COR-L47 (cell line): ENCODE data around the gene PTPRE.

ENCODE experiments used
- DNase-seq: peaks from one replicate; lab custom pipeline; 2025; lab: John Stamatoyannopoulos, UW

PTPRE gene

DNA sequence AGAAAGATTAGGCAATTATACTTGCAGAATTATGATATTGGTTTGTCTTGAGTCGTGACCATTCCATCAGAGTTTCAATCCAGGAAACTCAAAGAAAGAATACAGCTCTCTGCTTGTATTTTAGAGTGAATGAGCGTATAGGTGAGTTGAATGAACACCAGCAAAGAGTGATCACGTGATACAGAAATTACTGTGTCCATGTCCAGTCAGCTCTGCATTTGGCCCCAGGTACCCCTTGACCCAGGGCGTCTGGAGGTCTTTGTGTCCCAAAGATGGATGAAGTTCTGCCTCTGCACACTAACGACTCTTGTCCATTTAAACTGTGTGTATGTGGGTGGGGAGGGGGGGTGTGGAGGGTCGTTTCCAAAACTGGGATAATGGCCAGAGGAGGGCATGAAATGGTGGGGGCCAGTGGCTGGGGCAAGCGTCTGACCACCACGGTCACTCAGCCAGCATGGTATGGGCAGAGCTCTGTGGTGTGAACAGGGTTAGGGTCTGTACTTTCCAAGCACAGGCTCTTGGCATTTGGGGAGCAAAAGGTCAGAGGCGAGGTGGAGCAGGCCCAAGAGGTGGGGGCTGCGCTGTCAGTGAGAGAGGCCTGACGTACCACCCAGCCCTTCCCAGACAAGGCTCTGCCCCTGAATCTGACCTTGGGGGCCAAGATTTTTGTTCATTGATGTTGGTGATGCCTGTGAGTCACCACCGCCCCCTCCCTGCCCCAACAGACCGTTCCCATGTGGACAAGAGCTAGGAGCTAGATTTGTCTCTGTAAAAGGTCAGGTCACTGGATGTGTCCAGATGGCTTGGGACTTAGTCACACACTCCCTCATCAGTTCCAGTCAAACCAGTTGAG, 1.4 kb downstream of the PTPRE start:
- DNase-seq, result no peak

DNA sequence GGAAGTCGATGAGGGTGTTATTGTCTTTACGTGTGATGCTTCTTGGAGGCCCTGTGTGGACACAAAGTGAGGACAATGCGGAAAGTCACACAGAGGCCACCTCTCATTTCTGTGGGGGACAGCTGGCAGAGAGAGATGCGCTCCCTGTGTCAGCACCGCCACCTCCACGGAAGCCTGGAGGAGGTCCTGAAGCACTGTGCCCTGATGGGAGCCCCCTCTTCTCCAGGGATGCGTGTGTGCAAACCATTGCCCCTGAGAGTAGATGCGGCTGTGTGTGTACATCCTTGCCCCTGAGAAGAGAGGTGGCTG, 2.0 kb downstream of the PTPRE start:
- no peak for DNase-seq

- DNase-seq, result no peak
Measured at GRCh38 chr10:127909716-127910463, 3.0 kb downstream of the PTPRE start.

DNA sequence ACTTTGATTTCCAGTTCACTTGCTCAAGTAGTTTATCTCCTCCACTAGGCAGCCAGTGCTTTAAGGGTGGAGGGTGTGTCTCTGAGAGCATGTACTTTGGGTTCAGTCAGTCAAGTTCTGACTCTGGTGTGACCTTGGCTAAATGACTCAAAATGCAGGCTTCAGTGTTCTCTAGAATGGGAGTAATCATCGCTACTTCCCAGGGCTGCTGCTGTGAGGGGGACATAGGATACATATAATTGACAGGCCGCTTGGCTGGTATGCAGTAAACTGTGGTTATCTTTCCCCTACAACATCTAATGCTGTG, 3.5 kb downstream of the PTPRE start:
- no peak for DNase-seq

GRCh38 chr10:127911218-127911866, 4.4 kb downstream of the PTPRE start:
- no peak for DNase-seq

GRCh38 chr10:127911867-127912257, 5.0 kb downstream of the PTPRE start:
- no peak for DNase-seq

DNA sequence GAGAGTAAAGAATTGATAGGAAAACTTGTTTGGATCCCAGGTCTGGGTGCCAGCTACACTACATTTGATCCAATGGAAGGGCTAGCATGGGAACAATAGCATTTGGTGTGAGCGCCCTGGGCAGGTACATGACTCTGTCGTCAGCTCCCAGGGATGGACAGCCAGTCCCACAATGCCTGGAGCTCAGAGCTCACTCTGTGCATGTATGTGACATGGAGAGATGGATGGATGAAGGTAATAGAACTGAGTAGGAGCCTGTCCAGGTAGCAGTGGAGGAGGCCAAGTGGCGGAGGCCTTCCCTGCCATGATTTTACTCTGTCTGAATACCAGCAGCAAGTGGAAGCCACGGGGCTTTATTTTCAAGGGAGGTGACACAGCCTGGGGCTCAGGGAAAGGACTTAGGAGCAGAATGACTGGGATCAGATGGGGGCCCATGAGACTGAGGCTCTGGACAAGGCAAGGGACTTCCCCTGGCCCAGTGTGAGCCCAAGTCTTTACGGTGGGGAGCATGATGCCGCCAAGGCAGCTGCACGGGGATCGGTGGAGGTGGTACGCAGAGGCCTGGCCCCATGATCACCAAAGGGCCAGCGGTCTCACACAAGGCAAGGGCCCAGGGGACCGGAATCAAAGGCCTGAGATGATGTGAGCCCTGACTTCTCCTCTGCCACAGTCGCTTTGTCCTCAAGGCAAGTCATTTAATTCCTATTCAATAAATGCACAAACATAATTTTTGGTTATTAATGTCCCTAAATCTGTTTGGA, 5.9 kb downstream of the PTPRE start:
- DNase-seq, result no peak

GRCh38 chr10:127913368-127913759, 6.5 kb downstream of the PTPRE start:
- no peak for DNase-seq

DNA sequence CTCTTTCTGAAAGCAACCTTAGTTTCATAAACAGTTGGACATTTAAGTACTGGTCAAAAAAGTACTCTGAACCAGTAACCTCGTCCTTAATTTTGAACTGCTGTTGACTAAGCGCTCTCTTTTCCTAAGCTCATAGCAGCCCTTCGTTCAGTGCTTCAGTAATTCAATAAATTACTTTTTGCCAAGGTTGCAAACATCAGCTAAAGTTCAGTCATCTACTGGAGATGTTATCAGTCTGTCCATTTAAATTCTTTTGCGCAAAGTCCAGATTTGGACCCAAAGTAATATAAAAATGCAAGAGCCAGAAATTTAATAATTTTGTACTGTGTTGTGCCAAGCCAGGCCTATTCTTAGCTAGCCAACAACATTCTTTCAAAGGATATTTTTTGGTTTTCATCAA, 8.4 kb downstream of the PTPRE start:
- DNase-seq, result no peak

DNA sequence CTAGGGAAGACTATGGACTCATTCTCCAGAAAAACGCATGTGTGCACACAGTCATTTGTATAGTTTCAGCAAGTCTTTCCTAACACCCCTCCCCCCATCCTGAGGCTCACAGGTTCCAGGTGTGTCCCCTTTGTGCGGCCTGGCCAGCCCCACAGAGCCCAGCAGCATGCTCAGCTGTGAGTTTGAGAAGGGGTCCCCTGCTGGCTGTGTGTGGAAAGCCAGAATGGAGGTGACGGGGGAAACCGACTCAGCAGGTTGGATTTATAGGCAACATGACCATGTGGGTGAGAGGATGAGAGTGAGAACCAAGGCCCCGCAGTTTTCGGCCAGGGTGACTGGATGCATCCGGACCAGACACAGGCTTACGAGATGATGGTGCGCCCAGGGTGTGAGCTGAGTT, 9.9 kb downstream of the PTPRE start:
- DNase-seq, result no peak

DNA sequence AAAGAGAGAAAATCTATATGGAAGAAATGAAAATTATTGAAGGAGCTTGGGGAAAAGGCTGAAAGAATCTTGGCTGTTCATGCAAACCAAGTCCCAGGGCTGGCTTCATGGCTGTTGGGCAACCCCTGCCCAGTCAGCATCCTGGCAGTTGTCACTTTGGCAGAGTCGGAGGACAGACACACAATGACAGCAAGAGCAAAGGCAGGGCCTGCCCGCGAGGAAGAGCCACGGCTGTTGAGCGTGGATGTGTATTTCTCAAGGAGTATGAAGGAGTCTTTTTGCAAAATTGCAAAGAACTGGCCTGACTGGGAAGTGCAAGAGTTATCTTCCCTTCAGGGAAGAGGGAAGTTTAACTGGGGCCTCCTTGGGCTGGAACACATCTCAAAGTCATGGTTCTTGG, 11.7 kb downstream of the PTPRE start:
- no peak for DNase-seq

GRCh38 chr10:127919418-127920271, 12.7 kb downstream of the PTPRE start:
- no peak for DNase-seq

- no peak for DNase-seq
Measured at GRCh38 chr10:127920306-127921074, 13.6 kb downstream of the PTPRE start.

- no peak for DNase-seq
Measured at GRCh38 chr10:127921075-127921752, 14.3 kb downstream of the PTPRE start.

DNA sequence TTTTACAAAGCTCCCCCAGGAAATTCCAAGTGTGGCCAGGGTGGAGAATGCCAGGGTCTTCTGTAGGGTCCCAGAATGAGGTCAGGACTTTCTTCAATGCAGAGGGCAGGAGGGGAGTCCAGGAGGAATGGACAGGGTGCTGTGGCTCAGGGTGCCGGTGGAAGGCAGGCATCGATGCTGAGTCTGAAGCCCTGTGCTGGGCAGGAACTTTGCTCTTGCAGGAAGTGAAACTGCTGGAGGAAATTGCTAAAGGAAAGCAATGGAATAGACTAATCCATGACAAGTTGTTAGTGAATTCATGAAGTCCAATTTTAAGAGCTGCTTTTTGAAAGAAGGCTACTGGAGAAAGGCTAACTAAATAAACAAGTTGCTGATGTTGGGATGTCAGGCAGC, 14.8 kb downstream of the PTPRE start:
- no peak for DNase-seq

DNA sequence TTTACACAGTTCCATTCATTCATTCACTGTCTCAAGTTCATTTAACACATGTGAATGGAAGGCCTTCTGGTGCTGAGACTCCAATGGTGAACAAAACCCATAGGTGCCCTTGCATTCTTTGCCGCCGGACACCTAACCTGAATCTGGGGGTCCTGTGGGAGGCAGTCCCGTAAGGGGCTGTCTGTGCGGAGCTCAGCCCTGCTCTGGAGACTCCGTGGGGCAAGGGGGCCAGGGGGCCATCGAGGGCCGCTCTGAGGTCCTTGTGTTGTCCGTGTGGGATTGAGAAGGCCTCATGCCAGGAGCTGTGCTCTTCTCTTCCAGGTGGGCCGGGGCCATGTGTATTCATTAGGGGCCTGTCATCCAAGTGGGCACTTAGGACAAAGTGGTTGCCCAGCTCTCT, 15.3 kb downstream of the PTPRE start:
- DNase-seq, result no peak

GRCh38 chr10:127922675-127923366, 15.9 kb downstream of the PTPRE start:
- no peak for DNase-seq

DNA sequence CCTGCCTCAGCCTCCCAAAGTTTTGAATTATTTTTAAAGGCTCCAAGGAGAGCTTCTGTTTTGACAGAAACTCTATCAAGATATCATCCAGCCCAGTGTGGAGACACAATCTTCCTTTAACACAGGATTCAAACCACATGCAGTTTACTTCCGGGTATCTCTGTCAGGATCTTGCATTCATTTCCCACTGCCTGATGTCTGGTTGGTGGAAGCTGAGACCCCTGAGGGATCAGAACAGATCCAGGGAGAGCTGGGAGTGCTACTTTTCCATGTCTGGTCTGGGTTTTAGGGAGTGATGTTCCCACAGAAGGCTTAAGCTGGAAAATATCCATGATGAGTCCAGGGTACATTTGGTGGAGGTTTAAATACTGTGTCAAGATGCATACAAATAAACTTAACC, 16.7 kb downstream of the PTPRE start:
- no peak for DNase-seq

DNA sequence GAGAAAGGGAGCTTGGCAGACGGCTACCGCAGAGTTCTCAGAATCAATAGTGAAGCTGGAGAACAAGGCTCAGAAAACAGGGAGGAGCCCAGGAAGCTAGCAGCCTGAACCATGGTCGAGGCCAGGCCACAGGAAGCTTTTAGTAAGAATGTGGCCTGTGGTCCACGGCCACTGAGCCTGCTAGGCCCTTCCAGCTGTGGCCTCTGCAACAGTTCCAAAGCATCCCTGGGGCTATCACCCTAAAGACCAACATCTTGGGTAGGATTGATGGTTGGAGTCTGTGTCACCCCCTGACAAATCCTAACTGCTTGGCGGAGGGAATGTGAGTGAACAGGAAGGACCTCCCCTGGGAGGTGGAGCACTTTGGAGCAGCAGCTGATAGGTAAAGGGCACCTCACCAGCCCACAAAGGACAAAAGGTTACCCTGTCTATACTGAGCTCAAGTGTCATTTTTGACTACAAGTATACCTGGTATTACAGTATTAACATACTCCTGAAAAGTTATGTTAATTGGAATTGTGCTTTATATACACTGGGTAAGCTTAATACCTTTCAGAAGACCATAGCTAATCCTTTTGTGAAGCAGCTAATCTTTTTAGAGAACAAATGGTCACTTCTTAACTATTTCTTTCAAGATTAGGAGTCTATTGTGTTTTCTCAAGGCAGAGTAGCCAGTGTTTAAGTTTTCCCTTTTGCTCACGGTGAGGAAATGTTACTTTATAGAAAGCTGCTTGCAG, 18.7 kb downstream of the PTPRE start:
- DNase-seq, result no peak
